HEK293 (cell line): ENCODE measurements around the gene CAPN15.
A peak's percentile ranks its signal among the peaks of the same experiment; 100 is the strongest.

ENCODE experiments used
- CTCF ChIA-PET: fragments of 350-600 bp; formaldehyde crosslinking; extraction: SDS; loops from one replicate; lab custom pipeline; 2021; ENCODE audit warnings: antibody characterized with exemption; lab: Yijun Ruan, JAX
- POLR2A ChIA-PET: fragments of 300-600 bp; formaldehyde crosslinking; extraction: SDS; loops from one replicate; lab custom pipeline; 2020; ENCODE audit warnings: antibody characterized with exemption, inconsistent platforms; lab: Yijun Ruan, JAX
- H3K27ac ChIP-seq: fragments of 200-500 bp; sonication (Bioruptor generic); 2 replicates; pipeline ENCODE4 v1.5.1; 2014; ENCODE audit warnings: low read depth, low read length, control low read depth, inconsistent platforms; ENCODE audit errors: extremely low read depth
- H3K36me3 ChIP-seq, 2 experiments: fragments of 200-500 bp in 1 of 2; sonication (Bioruptor generic) in 1 of 2; 1 replicate in 1 of 2; 2 replicates in 1 of 2; pipeline ENCODE4 v1.5.1; 2014 to 2017; ENCODE audit warnings: inconsistent platforms in 2 of 2, low read length in 2 of 2; ENCODE audit not compliant: control insufficient read depth in 2 of 2, insufficient read depth in 1 of 2
- H3K4me1 ChIP-seq: fragments of 200-500 bp; sonication (Bioruptor generic); 2 replicates; pipeline ENCODE4 v1.5.1; 2014; ENCODE audit warnings: mild to moderate bottlenecking, low read length, inconsistent platforms; ENCODE audit not compliant: control insufficient read depth, insufficient read depth
- H3K4me3 ChIP-seq: 2 replicates; pipeline ENCODE4 v1.5.1; 2011; ENCODE audit warnings: low read depth, mild to moderate bottlenecking, control low read depth, low read length, moderate library complexity
- H3K9me3 ChIP-seq: fragments of 200-500 bp; sonication (Bioruptor generic); 2 replicates; pipeline ENCODE4 v1.5.1; 2014; ENCODE audit warnings: low read depth, low read length, inconsistent platforms; ENCODE audit not compliant: control insufficient read depth, insufficient read depth
- GLIS2 ChIP-seq: fragments of 450-650 bp; formaldehyde crosslinking; IDR thresholded peaks from 2 replicates; pipeline ENCODE4 v1.5.1; 2016; ENCODE audit warnings: missing biosample characterization, missing genetic modification characterization
- KLF8 ChIP-seq: fragments of 450-650 bp; formaldehyde crosslinking; IDR thresholded peaks from 2 replicates; pipeline ENCODE4 v1.5.1; 2016; ENCODE audit warnings: missing biosample characterization, missing genetic modification characterization
- TCF7L2 ChIP-seq: IDR thresholded peaks from 2 replicates; pipeline ENCODE4 v1.6.1; 2011; ENCODE audit warnings: low read depth, mild to moderate bottlenecking, inconsistent platforms, low read length, moderate library complexity, borderline replicate concordance
- TRIM28 ChIP-seq: IDR thresholded peaks from 2 replicates; pipeline ENCODE4 v1.6.1; 2011; ENCODE audit warnings: low read length, control low read depth, borderline replicate concordance
- YY1 ChIP-seq: fragments of 450-650 bp; formaldehyde crosslinking; IDR thresholded peaks from 2 replicates; pipeline ENCODE4 v1.5.1; 2018; ENCODE audit warnings: missing biosample characterization, missing genetic modification characterization
- ZBTB17 ChIP-seq: fragments of 450-650 bp; formaldehyde crosslinking; IDR thresholded peaks from 2 replicates; pipeline ENCODE4 v1.5.1; 2016; ENCODE audit warnings: missing biosample characterization, missing genetic modification characterization
- ZBTB6 ChIP-seq: fragments of 450-650 bp; formaldehyde crosslinking; IDR thresholded peaks from 2 replicates; pipeline ENCODE4 v1.5.1; 2017; ENCODE audit warnings: missing biosample characterization, missing genetic modification characterization
- ZNF140 ChIP-seq: fragments of 450-650 bp; formaldehyde crosslinking; IDR thresholded peaks from 2 replicates; pipeline ENCODE4 v1.5.1; 2016; ENCODE audit warnings: missing biosample characterization, missing genetic modification characterization
- ZNF155 ChIP-seq: fragments of 450-650 bp; formaldehyde crosslinking; IDR thresholded peaks from 2 replicates; pipeline ENCODE4 v1.5.1; 2016; ENCODE audit warnings: missing biosample characterization, missing genetic modification characterization
- ZNF324 ChIP-seq: fragments of 450-650 bp; formaldehyde crosslinking; IDR thresholded peaks from 2 replicates; pipeline ENCODE4 v1.5.1; 2016; ENCODE audit warnings: missing biosample characterization, missing genetic modification characterization
- ZNF362 ChIP-seq: fragments of 450-650 bp; formaldehyde crosslinking; IDR thresholded peaks from 2 replicates; pipeline ENCODE4 v1.5.1; 2016; ENCODE audit warnings: missing biosample characterization, missing genetic modification characterization
- ZNF398 ChIP-seq: fragments of 450-650 bp; formaldehyde crosslinking; IDR thresholded peaks from 2 replicates; pipeline ENCODE4 v1.5.1; 2017; ENCODE audit warnings: missing biosample characterization, missing genetic modification characterization
- ZNF488 ChIP-seq: fragments of 450-650 bp; formaldehyde crosslinking; IDR thresholded peaks from 2 replicates; pipeline ENCODE4 v1.5.1; 2016; ENCODE audit warnings: missing biosample characterization, missing genetic modification characterization
- ZNF501 ChIP-seq: fragments of 450-650 bp; formaldehyde crosslinking; IDR thresholded peaks from 2 replicates; pipeline ENCODE4 v1.5.1; 2016; ENCODE audit warnings: missing biosample characterization, missing genetic modification characterization
- ZNF529 ChIP-seq: fragments of 450-650 bp; formaldehyde crosslinking; IDR thresholded peaks from 2 replicates; pipeline ENCODE4 v1.5.1; 2017; ENCODE audit warnings: missing genetic modification characterization, missing biosample characterization; ENCODE audit not compliant: insufficient replicate concordance
- ZNF544 ChIP-seq: fragments of 450-650 bp; formaldehyde crosslinking; IDR thresholded peaks from 2 replicates; pipeline ENCODE4 v1.5.0; 2017; ENCODE audit warnings: missing biosample characterization, missing genetic modification characterization
- ZNF548 ChIP-seq: fragments of 450-650 bp; formaldehyde crosslinking; IDR thresholded peaks from 2 replicates; pipeline ENCODE4 v1.5.1; 2016; ENCODE audit warnings: missing biosample characterization, missing genetic modification characterization
- ZNF555 ChIP-seq: fragments of 450-650 bp; formaldehyde crosslinking; conservative IDR thresholded peaks from 2 replicates; pipeline ENCODE4 v1.5.1; 2017; ENCODE audit warnings: missing biosample characterization, mild to moderate bottlenecking, missing genetic modification characterization, inconsistent platforms
- ZNF677 ChIP-seq: fragments of 450-650 bp; IDR thresholded peaks from 2 replicates; pipeline ENCODE4 v1.5.0; 2018; ENCODE audit warnings: missing biosample characterization, mild to moderate bottlenecking, missing genetic modification characterization, moderate library complexity
- ZNF701 ChIP-seq: fragments of 450-650 bp; formaldehyde crosslinking; IDR thresholded peaks from 2 replicates; pipeline ENCODE4 v1.5.1; 2016; ENCODE audit warnings: missing biosample characterization, missing genetic modification characterization
- ZSCAN18 ChIP-seq: fragments of 450-650 bp; formaldehyde crosslinking; IDR thresholded peaks from 2 replicates; pipeline ENCODE4 v1.5.1; 2016; ENCODE audit warnings: missing biosample characterization, missing genetic modification characterization
- TF ChIP-seq, protein P1 (sequence below): fragments of 450-650 bp; IDR thresholded peaks from 2 replicates; pipeline ENCODE4 v1.5.1; 2018; ENCODE audit warnings: missing biosample characterization, mild to moderate bottlenecking, missing genetic modification characterization
- TF ChIP-seq, protein P2 (sequence below): fragments of 450-650 bp; formaldehyde crosslinking; optimal IDR thresholded peaks from 2 replicates; pipeline ENCODE3; 2016; ENCODE audit warnings: missing biosample characterization, mild to moderate bottlenecking, missing genetic modification characterization

The CAPN15 gene

GRCh38 chr16:591892-592517 lies 64.5 kb downstream of the CAPN15 start:
- ChIA-PET CTCF (interaction anchor here (1.5 kb wide), 1 partner anchor 10 kb away, joined by 4 read pairs; no protein-coding TSS in a partner anchor), POLR2A (interaction anchor here (1.0 kb wide), 1 partner anchor 10 kb away, joined by 5 read pairs; no protein-coding TSS in a partner anchor)
- no peaks in the 10 kb centered on the region for H3K9me3 ChIP-seq
- H3K27ac ChIP-seq, result no peak overlapping the region
- no peak for TF ChIP-seq ZNF529 (tag by site-specific recombination)
- peak; percentile 3; the same call in 1 of the 2 replicates for TF ChIP-seq ZNF677 (tag by site-specific recombination)
- peaks cover 14% of the 10 kb centered on the region for H3K4me1 ChIP-seq
- no peak overlapping the region for H3K4me3 ChIP-seq
- peaks cover 0 to 8% of the 10 kb centered on the region in 2 experiments; a peak in 1 of 3 replicates for H3K36me3 ChIP-seq

- ChIA-PET CTCF (interaction anchor here (1.5 kb wide), 1 partner anchor 9 kb away, joined by 4 read pairs; no protein-coding TSS in a partner anchor), POLR2A (interaction anchor here (1.0 kb wide), 1 partner anchor 11 kb away, joined by 5 read pairs; no protein-coding TSS in a partner anchor)
- Histone ChIP-seq H3K27ac (no peak overlapping the region), H3K4me3 (no peak overlapping the region), H3K36me3 (peaks cover 0 to 8% of the 10 kb centered on the region in 2 experiments; a peak in 1 of 3 replicates), H3K9me3 (no peaks in the 10 kb centered on the region), H3K4me1 (peaks cover 14% of the 10 kb centered on the region)
- TF ChIP-seq TRIM28, result peak; percentile 60; the same call in 1 of the 2 replicates
- no peak for TF ChIP-seq ZNF501 (tag by site-specific recombination)
- no peak for TF ChIP-seq ZBTB6 (tag by site-specific recombination)
- no peak for TF ChIP-seq ZSCAN18 (tag by site-specific recombination)
- TF ChIP-seq, protein P1, sequence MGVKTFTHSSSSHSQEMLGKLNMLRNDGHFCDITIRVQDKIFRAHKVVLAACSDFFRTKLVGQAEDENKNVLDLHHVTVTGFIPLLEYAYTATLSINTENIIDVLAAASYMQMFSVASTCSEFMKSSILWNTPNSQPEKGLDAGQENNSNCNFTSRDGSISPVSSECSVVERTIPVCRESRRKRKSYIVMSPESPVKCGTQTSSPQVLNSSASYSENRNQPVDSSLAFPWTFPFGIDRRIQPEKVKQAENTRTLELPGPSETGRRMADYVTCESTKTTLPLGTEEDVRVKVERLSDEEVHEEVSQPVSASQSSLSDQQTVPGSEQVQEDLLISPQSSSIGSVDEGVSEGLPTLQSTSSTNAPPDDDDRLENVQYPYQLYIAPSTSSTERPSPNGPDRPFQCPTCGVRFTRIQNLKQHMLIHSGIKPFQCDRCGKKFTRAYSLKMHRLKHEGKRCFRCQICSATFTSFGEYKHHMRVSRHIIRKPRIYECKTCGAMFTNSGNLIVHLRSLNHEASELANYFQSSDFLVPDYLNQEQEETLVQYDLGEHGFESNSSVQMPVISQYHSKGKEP (tag by site-specific recombination), result no peak
- TF ChIP-seq TCF7L2, result no peak
- TF ChIP-seq ZNF544, result no peak
- no peak for TF ChIP-seq ZNF140 (tag by site-specific recombination)
- no peak for TF ChIP-seq ZNF362 (tag by site-specific recombination)
- TF ChIP-seq, protein P2, sequence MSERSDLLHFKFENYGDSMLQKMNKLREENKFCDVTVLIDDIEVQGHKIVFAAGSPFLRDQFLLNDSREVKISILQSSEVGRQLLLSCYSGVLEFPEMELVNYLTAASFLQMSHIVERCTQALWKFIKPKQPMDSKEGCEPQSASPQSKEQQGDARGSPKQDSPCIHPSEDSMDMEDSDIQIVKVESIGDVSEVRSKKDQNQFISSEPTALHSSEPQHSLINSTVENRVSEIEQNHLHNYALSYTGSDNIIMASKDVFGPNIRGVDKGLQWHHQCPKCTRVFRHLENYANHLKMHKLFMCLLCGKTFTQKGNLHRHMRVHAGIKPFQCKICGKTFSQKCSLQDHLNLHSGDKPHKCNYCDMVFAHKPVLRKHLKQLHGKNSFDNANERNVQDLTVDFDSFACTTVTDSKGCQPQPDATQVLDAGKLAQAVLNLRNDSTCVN, result peak; percentile 54
- no peak for TF ChIP-seq ZNF398
- peak; percentile 82 for TF ChIP-seq ZBTB17 (tag by site-specific recombination)
- no peak for TF ChIP-seq ZNF701 (tag by site-specific recombination)
- TF ChIP-seq GLIS2 (tag by site-specific recombination), result no peak; the same call in 1 of the 2 replicates
- no peak for TF ChIP-seq ZNF555 (tag by site-specific recombination)
- TF ChIP-seq ZNF488, result no peak
- no peak for TF ChIP-seq KLF8
- TF ChIP-seq ZNF548 (tag by site-specific recombination), result no peak
- TF ChIP-seq ZNF324, result no peak
- no peak for TF ChIP-seq YY1 (tag by site-specific recombination)
- TF ChIP-seq ZNF155 (tag by site-specific recombination), result no peak
These were observed 65.2 kb downstream of the CAPN15 start for GRCh38 chr16:592518-593306.
